SK-N-SH (cell line): ENCODE measurements around the gene FECH.

Source experiments
- MXI1 ChIP-seq: IDR thresholded peaks from 2 replicates; pipeline ENCODE4 v1.6.1; 2012; ENCODE audit warnings: mild to moderate bottlenecking, low read depth, low read length, improper control_type of control experiment
- POLR2AphosphoS5 ChIP-seq: IDR thresholded peaks from 2 replicates; pipeline ENCODE4 v1.6.1; 2012; ENCODE audit warnings: low read depth, low read length
- TF ChIP-seq, protein P1 (sequence below): fragments of 200-600 bp; sonication (generic); IDR thresholded peaks from 2 replicates; pipeline ENCODE4 v1.6.1; 2017; ENCODE audit warnings: antibody characterized with exemption, mild to moderate bottlenecking, moderate library complexity
- TF ChIP-seq, protein P2 (sequence below): fragments of 150-350 bp; IDR thresholded peaks from 2 replicates; pipeline ENCODE4 v1.6.1; 2017; ENCODE audit warnings: antibody characterized with exemption, low read length, low read depth, borderline replicate concordance

DNA sequence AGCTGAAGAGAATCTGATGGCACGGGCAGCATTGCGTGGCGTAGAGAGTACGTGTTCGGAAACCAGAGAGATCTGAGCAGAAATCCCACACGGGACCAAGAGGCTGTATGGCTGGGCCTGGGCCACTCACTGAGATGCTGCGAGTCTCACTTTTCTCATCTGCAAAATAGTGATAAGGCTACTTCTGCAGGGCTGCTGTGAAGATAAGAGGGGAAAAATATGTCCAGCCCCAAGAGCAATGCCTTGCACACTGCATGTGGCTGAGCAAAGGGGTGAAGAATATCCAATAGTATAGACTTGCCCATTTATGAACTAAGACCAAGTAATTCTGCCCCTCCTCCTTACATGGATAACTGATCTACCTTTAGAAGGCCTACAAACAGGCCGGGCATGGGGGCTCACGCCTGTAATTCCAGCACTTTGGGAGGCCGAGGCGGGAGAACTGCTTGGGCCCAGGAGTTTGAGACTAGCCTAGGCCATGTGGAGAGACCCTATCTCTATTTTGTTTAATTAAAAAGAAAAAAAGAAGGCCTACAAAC is 3.1 kb downstream of the FECH start:
- TF ChIP-seq, protein P1, sequence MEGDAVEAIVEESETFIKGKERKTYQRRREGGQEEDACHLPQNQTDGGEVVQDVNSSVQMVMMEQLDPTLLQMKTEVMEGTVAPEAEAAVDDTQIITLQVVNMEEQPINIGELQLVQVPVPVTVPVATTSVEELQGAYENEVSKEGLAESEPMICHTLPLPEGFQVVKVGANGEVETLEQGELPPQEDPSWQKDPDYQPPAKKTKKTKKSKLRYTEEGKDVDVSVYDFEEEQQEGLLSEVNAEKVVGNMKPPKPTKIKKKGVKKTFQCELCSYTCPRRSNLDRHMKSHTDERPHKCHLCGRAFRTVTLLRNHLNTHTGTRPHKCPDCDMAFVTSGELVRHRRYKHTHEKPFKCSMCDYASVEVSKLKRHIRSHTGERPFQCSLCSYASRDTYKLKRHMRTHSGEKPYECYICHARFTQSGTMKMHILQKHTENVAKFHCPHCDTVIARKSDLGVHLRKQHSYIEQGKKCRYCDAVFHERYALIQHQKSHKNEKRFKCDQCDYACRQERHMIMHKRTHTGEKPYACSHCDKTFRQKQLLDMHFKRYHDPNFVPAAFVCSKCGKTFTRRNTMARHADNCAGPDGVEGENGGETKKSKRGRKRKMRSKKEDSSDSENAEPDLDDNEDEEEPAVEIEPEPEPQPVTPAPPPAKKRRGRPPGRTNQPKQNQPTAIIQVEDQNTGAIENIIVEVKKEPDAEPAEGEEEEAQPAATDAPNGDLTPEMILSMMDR = no peak
- TF ChIP-seq MXI1 (no peak), POLR2AphosphoS5 (no peak)
- TF ChIP-seq, protein P2, sequence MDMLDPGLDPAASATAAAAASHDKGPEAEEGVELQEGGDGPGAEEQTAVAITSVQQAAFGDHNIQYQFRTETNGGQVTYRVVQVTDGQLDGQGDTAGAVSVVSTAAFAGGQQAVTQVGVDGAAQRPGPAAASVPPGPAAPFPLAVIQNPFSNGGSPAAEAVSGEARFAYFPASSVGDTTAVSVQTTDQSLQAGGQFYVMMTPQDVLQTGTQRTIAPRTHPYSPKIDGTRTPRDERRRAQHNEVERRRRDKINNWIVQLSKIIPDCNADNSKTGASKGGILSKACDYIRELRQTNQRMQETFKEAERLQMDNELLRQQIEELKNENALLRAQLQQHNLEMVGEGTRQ = no peak
